Astrocyte (in vitro differentiated cells and primary cell): ENCODE results near the gene RFX1. TPM values are rescaled to one million over a fixed set of nuclear protein-coding genes. Genes with fewer than 3 reads are reported as not detected.

ENCODE experiments used
- DNase-seq: peaks from one replicate; pipeline ENCODE4 v3.0.0-alpha.2; 2010; ENCODE audit warnings: low read depth
- FAIRE-seq: peaks from 2 replicates; lab custom pipeline; 2011; peaks lifted over from hg19 to GRCh38; lab: Jason Lieb, UNC
- H2AFZ ChIP-seq: 2 replicates; pipeline ENCODE4 v1.6.0; 2012; ENCODE audit warnings: low read depth, low read length, inconsistent platforms
- H3K27ac ChIP-seq: 2 replicates; pipeline ENCODE4 v1.5.1; 2011; ENCODE audit warnings: low read depth, low read length, inconsistent platforms
- H3K27me3 ChIP-seq: 2 replicates; pipeline ENCODE4 v1.6.0; 2011; ENCODE audit warnings: low read length, inconsistent platforms; ENCODE audit not compliant: insufficient read depth
- H3K36me3 ChIP-seq: 2 replicates; pipeline ENCODE4 v1.5.1; 2011; ENCODE audit warnings: low read length, inconsistent platforms; ENCODE audit not compliant: insufficient read depth
- H3K4me1 ChIP-seq: 2 replicates; pipeline ENCODE4 v1.5.1; 2011; ENCODE audit warnings: low read length, inconsistent platforms; ENCODE audit not compliant: insufficient read depth
- H3K4me2 ChIP-seq: 2 replicates; pipeline ENCODE4 v1.6.0; 2012; ENCODE audit warnings: low read length, inconsistent platforms
- H3K4me3 ChIP-seq: 2 replicates; pipeline ENCODE4 v1.5.1; 2011; ENCODE audit warnings: low read depth, mild to moderate bottlenecking, low read length, inconsistent platforms; ENCODE audit not compliant: insufficient read depth
- H3K79me2 ChIP-seq: 2 replicates; pipeline ENCODE4 v1.6.0; 2012; ENCODE audit warnings: mild to moderate bottlenecking, low read length, inconsistent platforms; ENCODE audit not compliant: insufficient read depth
- H3K9ac ChIP-seq: 2 replicates; pipeline ENCODE4 v1.6.0; 2012; ENCODE audit warnings: mild to moderate bottlenecking, low read length, inconsistent platforms
- H3K9me3 ChIP-seq: 2 replicates; pipeline ENCODE4 v1.5.1; 2012; ENCODE audit warnings: low read depth, mild to moderate bottlenecking, low read length, inconsistent platforms; ENCODE audit not compliant: insufficient read depth
- H4K20me1 ChIP-seq: 2 replicates; pipeline ENCODE4 v1.6.0; 2012; ENCODE audit warnings: low read length, inconsistent platforms; ENCODE audit not compliant: insufficient read depth
- H3K27ac Mint-ChIP-seq: one replicate; pipeline ENCODE4 v1.8.0; 2021; ENCODE audit warnings: mild to moderate bottlenecking, mixed read lengths; ENCODE audit not compliant: unreplicated experiment
- H3K27me3 Mint-ChIP-seq: one replicate; pipeline ENCODE4 v1.8.0; 2021; ENCODE audit warnings: low read depth, mixed read lengths; ENCODE audit not compliant: unreplicated experiment
- H3K36me3 Mint-ChIP-seq: one replicate; pipeline ENCODE4 v1.8.0; 2021; ENCODE audit warnings: low read depth, mixed read lengths; ENCODE audit not compliant: unreplicated experiment
- H3K4me1 Mint-ChIP-seq: one replicate; pipeline ENCODE4 v1.8.0; 2021; ENCODE audit warnings: low read depth, mixed read lengths; ENCODE audit not compliant: unreplicated experiment
- H3K4me3 Mint-ChIP-seq: one replicate; pipeline ENCODE4 v1.8.0; 2021; ENCODE audit warnings: mild to moderate bottlenecking, moderate library complexity, mixed read lengths; ENCODE audit not compliant: unreplicated experiment
- H3K9me3 Mint-ChIP-seq: one replicate; pipeline ENCODE4 v1.8.0; 2021; ENCODE audit warnings: mild to moderate bottlenecking, mixed read lengths; ENCODE audit not compliant: unreplicated experiment
- CTCF ChIP-seq: IDR thresholded peaks from 2 replicates; pipeline ENCODE4 v1.5.1; 2011; ENCODE audit warnings: low read depth, mild to moderate bottlenecking, inconsistent platforms, low read length, moderate library complexity; ENCODE audit not compliant: insufficient read depth
- EZH2 ChIP-seq: IDR thresholded peaks from 2 replicates; pipeline ENCODE4 v1.6.1; 2012; ENCODE audit warnings: mild to moderate bottlenecking, low read length, inconsistent platforms; ENCODE audit not compliant: insufficient read depth
- total RNA-seq: library from RNA; stranded (reverse); gene quantifications from 2 replicates; pipeline ENCODE4 v1.2.1, GENCODE V29; 2021

The RFX1 gene
- total RNA-seq, 1 donor from 2014 or later = 11.8 TPM

DNA sequence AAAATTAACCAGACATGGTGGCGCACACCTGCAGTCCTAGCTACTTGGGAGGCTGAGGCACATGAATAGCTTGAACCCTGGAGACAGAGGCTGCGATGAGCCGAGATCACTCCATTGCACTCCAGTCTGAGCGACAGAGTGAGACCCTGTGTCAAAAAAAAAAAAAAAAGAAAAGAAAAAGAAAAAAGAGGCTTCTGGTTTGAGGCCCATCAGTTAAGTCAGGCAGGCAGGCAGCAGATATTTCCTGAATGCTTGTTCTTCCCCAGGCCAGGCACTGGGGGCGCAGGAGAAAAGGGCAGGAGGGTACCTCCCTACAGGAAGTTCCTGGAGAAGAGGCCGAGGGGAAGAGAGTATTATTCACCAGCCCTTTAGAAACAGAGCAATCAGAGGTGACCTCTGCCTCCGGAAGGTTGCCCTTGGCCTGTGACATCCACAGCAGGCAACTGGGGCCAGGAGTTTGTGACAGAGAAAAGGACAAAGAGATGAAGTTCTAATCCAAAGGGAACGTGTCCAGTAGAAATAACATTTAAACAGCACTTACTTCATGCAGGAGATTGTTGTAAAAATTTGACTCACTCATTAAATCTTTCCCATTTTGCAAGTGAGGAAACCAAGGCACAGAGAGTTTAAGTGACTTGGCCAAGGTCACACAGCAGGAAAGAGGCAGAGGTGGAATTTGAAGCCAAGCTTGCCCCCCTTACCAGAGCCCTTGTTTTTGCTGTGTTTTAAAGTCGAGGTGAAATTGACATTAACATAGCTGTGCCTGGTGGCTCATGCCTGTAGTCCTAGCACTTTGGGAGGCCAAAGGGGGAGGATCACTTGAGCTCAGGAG, 17.5 kb upstream of the RFX1 start:
- FAIRE-seq (no peak), DNase-seq (peak; percentile 25)
- no peaks in the 10 kb centered on the region for H3K9me3 ChIP-seq
- no peak overlapping the region for H3K4me2 ChIP-seq
- H3K9me3 Mint-ChIP-seq = no peaks in the 10 kb centered on the region
- no peaks in the 10 kb centered on the region for H3K79me2 ChIP-seq
- H3K36me3 ChIP-seq = no peaks in the 10 kb centered on the region
- no peak overlapping the region for H3K27ac ChIP-seq
- no peak overlapping the region for H3K9ac ChIP-seq
- TF ChIP-seq CTCF (peak; percentile 48), EZH2 (no peak)
- H3K4me3 ChIP-seq = no peak overlapping the region
- no peaks in the 10 kb centered on the region for H4K20me1 ChIP-seq
- no peaks in the 10 kb centered on the region for H3K36me3 Mint-ChIP-seq
- peaks cover 5% of the 10 kb centered on the region for H3K4me1 ChIP-seq
- H3K27me3 ChIP-seq = no peaks in the 10 kb centered on the region
- peaks cover 4% of the 10 kb centered on the region for H3K4me1 Mint-ChIP-seq
- H3K27me3 Mint-ChIP-seq = peaks cover 6% of the 10 kb centered on the region
- no peak overlapping the region for H3K4me3 Mint-ChIP-seq
- H2AFZ ChIP-seq = peak overlapping the region; percentile 82
- no peak overlapping the region for H3K27ac Mint-ChIP-seq

DNA sequence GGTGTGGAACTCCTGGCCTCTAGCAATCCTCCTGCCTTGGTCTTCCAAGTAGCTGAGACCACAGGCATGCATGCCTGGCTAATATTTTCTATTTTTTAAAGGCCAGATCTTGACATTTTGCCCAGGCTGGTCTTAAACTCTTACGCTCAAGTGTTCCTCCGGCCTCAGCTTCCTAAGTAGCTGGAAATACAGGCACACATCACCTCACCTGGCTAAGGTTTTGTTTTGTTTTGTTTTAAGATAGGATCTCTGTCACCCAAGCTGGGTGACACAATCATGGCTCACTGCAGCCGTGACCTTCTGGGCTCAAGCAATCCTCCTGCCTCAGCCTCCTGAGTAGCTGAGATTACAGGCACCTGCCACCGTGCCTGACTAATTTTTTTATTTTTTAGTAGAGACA, 16.3 kb upstream of the RFX1 start:
- DNase-seq = peak; percentile 64

More for the DNA sequence above, 16.3 kb upstream of the RFX1 start:
- no peak for FAIRE-seq
- H3K9ac ChIP-seq = no peak overlapping the region
- H3K36me3 ChIP-seq = no peaks in the 10 kb centered on the region
- no peak overlapping the region for H2AFZ ChIP-seq
- Mint-ChIP-seq H3K27me3 (no peaks in the 10 kb centered on the region), H3K4me3 (no peak overlapping the region), H3K27ac (no peak overlapping the region), H3K36me3 (no peaks in the 10 kb centered on the region), H3K4me1 (peaks cover 4% of the 10 kb centered on the region), H3K9me3 (no peaks in the 10 kb centered on the region)
- H3K27me3 ChIP-seq = no peaks in the 10 kb centered on the region
- no peak overlapping the region for H3K27ac ChIP-seq
- TF ChIP-seq CTCF (no peak), EZH2 (no peak)
- H3K9me3 ChIP-seq = no peaks in the 10 kb centered on the region
- H3K4me1 ChIP-seq = peaks cover 5% of the 10 kb centered on the region
- H4K20me1 ChIP-seq = no peaks in the 10 kb centered on the region
- H3K4me2 ChIP-seq = no peak overlapping the region
- no peak overlapping the region for H3K4me3 ChIP-seq
- no peaks in the 10 kb centered on the region for H3K79me2 ChIP-seq
